22Rv1 (cell line): Measurements from ENCODE around the gene ADCK1.

Source experiments
- CTCF ChIP-seq: fragments of 450-650 bp; IDR thresholded peaks from 2 replicates; pipeline ENCODE4 v1.5.1; 2017; ENCODE audit warnings: mild to moderate bottlenecking
- ZFX ChIP-seq: fragments of 450-650 bp; IDR thresholded peaks from 2 replicates; pipeline ENCODE4 v1.6.1; 2017; ENCODE audit warnings: antibody characterized with exemption, borderline replicate concordance

GRCh38 chr14:77786148-77786547 lies 13.8 kb upstream of the ADCK1 start:
- TF ChIP-seq CTCF = no peak
- no peak for TF ChIP-seq ZFX
